PC-3 (cell line): ENCODE results near the gene ESYT2. TPM values are rescaled to one million over a fixed set of nuclear protein-coding genes. Genes with fewer than 3 reads are reported as not detected.
A peak's percentile ranks its signal among the peaks of the same experiment; 100 is the strongest.
"Not testable (repeated sequence)": the region's sequence is repeated elsewhere in the genome, so short reads cannot be mapped to it uniquely, and the experiment has no call there.

ENCODE experiments used
- ATAC-seq: fragments of 200-7000 bp; cut with Tn5 transposase; 2 replicates; pipeline ENCODE4 v1.9.1; 2020; ENCODE audit warnings: mild to moderate bottlenecking, moderate library complexity
- Bru-seq: library from RNA; stranded (reverse); fragments of 400-500 nt; gene quantifications from one replicate; lab custom pipeline; 2021; lab: Mats Ljungman, UMichigan
- BruChase-seq, 2 experiments: library from RNA; stranded (reverse); fragments of 400-500 nt; gene quantifications; one replicate each; lab custom pipeline; 2021; lab: Mats Ljungman, UMichigan
- BruUV-seq: library from RNA; stranded (reverse); fragments of 400-500 nt; replicated peaks from 2 replicates; lab custom pipeline; 2021; lab: Mats Ljungman, UMichigan
- CTCF ChIA-PET: fragments of 300-600 bp; sonication (Branson Sonifier 250); formaldehyde crosslinking; loops from one replicate; lab custom pipeline; 2022; ENCODE audit warnings: antibody characterized with exemption; lab: Charles Lee
- POLR2A ChIA-PET: fragments of 300-600 bp; sonication (Branson Sonifier 250); formaldehyde crosslinking; loops from one replicate; lab custom pipeline; 2022; ENCODE audit warnings: antibody characterized with exemption; ENCODE audit not compliant: unreplicated experiment; lab: Charles Lee
- DNase-seq: peaks from one replicate; pipeline ENCODE4 v3.0.0-alpha.2; 2015
- H2AFZ ChIP-seq: fragments of 300-600 bp; sonication (generic); 2 replicates; pipeline ENCODE4 v1.6.0; 2016; ENCODE audit warnings: antibody characterized with exemption, low read length
- H3F3A ChIP-seq: fragments of 300-600 bp; sonication (generic); one replicate; pipeline ENCODE4 v1.6.0; 2017; ENCODE audit warnings: antibody characterized with exemption, low read length, control low read depth, mild to moderate bottlenecking; ENCODE audit not compliant: unreplicated experiment
- H3K27ac ChIP-seq: fragments of 300-600 bp; sonication (generic); 2 replicates; pipeline ENCODE4 v1.5.1; 2016; ENCODE audit warnings: mild to moderate bottlenecking, low read length
- H3K27me3 ChIP-seq: fragments of 300-600 bp; sonication (generic); 2 replicates; pipeline ENCODE4 v1.6.1; 2016; ENCODE audit warnings: low read length, mixed read lengths
- H3K36me3 ChIP-seq: fragments of 300-600 bp; sonication (generic); 2 replicates; pipeline ENCODE4 v1.6.1; 2016; ENCODE audit warnings: low read depth, mixed run types, low read length, mixed read lengths
- H3K4me1 ChIP-seq: fragments of 300-600 bp; sonication (generic); 2 replicates; pipeline ENCODE4 v1.5.1; 2016; ENCODE audit warnings: low read length; ENCODE audit not compliant: insufficient read depth
- H3K4me2 ChIP-seq: fragments of 300-600 bp; sonication (generic); 2 replicates; pipeline ENCODE4 v1.6.0; 2016; ENCODE audit warnings: low read length
- H3K4me3 ChIP-seq: fragments of 300-600 bp; sonication (generic); 2 replicates; pipeline ENCODE4 v1.5.1; 2016; ENCODE audit warnings: mild to moderate bottlenecking, low read length, mixed read lengths
- H3K79me2 ChIP-seq: fragments of 300-600 bp; sonication (generic); 2 replicates; pipeline ENCODE4 v1.6.1; 2017; ENCODE audit warnings: low read length, mixed read lengths
- H3K9ac ChIP-seq: fragments of 300-600 bp; sonication (generic); 2 replicates; pipeline ENCODE4 v1.6.0; 2016; ENCODE audit warnings: mild to moderate bottlenecking, low read length
- H3K9me2 ChIP-seq: fragments of 300-600 bp; sonication (generic); replicated peaks from 2 replicates; pipeline ENCODE4 v1.6.1; 2016; ENCODE audit warnings: mixed run types, low read length, mixed read lengths
- H3K9me3 ChIP-seq: fragments of 300-600 bp; sonication (generic); 2 replicates; pipeline ENCODE4 v1.6.1; 2016; ENCODE audit warnings: low read length, mixed read lengths
- H4K20me1 ChIP-seq: fragments of 300-600 bp; sonication (generic); 2 replicates; pipeline ENCODE4 v1.6.1; 2016; ENCODE audit warnings: low read length, mixed read lengths
- EZH2 ChIP-seq: fragments of 300-600 bp; sonication (generic); IDR thresholded peaks from one replicate; pipeline ENCODE4 v1.6.1; 2017; ENCODE audit warnings: antibody characterized with exemption, mild to moderate bottlenecking, low read length; ENCODE audit not compliant: unreplicated experiment
- EZH2phosphoT487 ChIP-seq: fragments of 300-600 bp; sonication (generic); IDR thresholded peaks from 2 replicates; pipeline ENCODE4 v1.6.1; 2018; ENCODE audit warnings: mild to moderate bottlenecking, antibody characterized with exemption, low read length, borderline replicate concordance
- intact Hi-C: fragments of 100-400 bp; cut with micrococcal nuclease; formaldehyde crosslinking; loops from 2 replicates; pipeline ENCODE4 v1.9.0; 2023
- long read RNA-seq: library from polyadenylated mRNA; unstranded; transcript quantifications from one replicate; pipeline ENCODE4 v2.0.0, GENCODE V29; 2021; ENCODE audit not compliant: unreplicated experiment
- total RNA-seq: library from RNA; depleted of rRNA; stranded (reverse); fragments of >200 nt; gene quantifications from 2 replicates; pipeline ENCODE4 v1.2.3, GENCODE V29; 2014; rRNA removed
- TF ChIP-seq, protein P1 (sequence below): fragments of 300-600 bp; sonication (generic); conservative IDR thresholded peaks from 2 replicates; pipeline ENCODE4 v1.5.1; 2017; ENCODE audit warnings: antibody characterized with exemption, low read depth, mild to moderate bottlenecking, low read length

The ESYT2 gene, protein sequence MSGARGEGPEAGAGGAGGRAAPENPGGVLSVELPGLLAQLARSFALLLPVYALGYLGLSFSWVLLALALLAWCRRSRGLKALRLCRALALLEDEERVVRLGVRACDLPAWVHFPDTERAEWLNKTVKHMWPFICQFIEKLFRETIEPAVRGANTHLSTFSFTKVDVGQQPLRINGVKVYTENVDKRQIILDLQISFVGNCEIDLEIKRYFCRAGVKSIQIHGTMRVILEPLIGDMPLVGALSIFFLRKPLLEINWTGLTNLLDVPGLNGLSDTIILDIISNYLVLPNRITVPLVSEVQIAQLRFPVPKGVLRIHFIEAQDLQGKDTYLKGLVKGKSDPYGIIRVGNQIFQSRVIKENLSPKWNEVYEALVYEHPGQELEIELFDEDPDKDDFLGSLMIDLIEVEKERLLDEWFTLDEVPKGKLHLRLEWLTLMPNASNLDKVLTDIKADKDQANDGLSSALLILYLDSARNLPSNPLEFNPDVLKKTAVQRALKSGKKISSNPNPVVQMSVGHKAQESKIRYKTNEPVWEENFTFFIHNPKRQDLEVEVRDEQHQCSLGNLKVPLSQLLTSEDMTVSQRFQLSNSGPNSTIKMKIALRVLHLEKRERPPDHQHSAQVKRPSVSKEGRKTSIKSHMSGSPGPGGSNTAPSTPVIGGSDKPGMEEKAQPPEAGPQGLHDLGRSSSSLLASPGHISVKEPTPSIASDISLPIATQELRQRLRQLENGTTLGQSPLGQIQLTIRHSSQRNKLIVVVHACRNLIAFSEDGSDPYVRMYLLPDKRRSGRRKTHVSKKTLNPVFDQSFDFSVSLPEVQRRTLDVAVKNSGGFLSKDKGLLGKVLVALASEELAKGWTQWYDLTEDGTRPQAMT
- total RNA-seq (76.1 and 78.0 TPM in 2 replicates), Bru-seq, nascent RNA (percentile 93 among the genes with signal in this experiment), BruChase-seq, experiment 1, labeled RNA remaining after a 6-hour chase (percentile 86 among the genes with signal in this experiment), BruChase-seq, experiment 2, labeled RNA remaining after a 2-hour chase (percentile 93 among the genes with signal in this experiment)
- long read RNA-seq, full-length matches to known transcripts: 271 of 430 reads
- long read RNA-seq, partial matches to known transcripts: 49 of 430 reads
- long read RNA-seq, other reads (novel, unspliced or antisense): 110 of 430 reads

DNA sequence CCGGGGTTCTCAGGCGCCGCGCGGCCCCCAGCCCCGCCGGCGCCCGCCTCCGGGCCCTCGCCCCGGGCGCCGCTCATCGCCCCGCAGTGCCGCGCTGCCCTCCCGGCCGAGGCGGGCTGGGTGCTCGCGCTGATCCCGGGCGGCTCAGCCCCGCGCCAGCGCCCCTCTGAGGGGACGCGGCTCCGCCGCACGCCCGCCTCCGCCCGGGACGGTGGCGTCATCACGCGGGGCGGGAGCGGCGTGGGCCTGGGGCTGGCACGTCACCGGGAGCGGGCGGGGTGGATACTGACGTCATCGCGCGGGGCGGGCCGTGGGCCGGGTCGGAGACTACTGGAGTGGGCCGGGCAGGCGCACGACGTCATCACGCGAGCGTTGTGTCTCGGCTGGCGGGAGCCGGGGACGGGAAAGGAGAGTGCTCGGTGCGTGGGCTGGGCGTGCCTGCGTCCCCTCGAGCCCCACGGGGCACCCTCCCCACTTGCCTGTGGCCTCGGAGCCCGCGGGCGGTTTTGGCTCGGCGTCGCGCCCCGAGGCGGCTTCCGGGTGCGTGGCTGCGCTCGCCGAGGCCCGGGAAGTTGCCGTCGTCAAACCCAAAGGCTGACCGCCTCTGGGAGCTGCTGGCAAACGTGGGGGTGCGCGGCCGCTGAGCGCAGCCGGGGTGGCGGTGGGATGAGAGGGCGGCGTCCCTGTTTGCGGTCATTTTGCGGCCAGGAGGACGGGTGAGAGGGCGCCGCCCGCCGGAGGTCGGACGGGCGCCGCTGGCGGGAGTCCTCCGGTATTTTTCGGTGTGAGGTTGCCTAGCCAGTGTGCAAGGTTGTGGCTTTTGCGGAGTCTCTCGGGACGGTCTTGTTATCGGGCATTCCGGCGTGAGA lies at the start of gene ESYT2:
Gene ESYT2 (minus strand): TSS at position 168 of the 869 bp plus-strand sequence. CDS start 91 bp downstream, at position 77.
- Histone ChIP-seq H3F3A (no peaks in the 10 kb centered on the region), H3K4me2 (peak within 1 kb of the TSS; percentile 90), H3K9me2 (no peaks in the 10 kb centered on the region), H2AFZ (peak within 1 kb of the TSS; percentile 68), H3K27me3 (no peaks in the 10 kb centered on the region), H3K4me1 (peaks cover 17% of the 10 kb centered on the region), H3K4me3 (peak within 1 kb of the TSS; percentile 99), H3K27ac (peak within 1 kb of the TSS; percentile 81), H3K9me3 (no peaks in the 10 kb centered on the region), H3K79me2 (peaks cover 45% of the 10 kb centered on the region), H3K9ac (peak within 1 kb of the TSS; percentile 91), H3K36me3 (no peaks in the 10 kb centered on the region), H4K20me1 (peaks cover 15% of the 10 kb centered on the region)
- TSS peak; percentile 71 for BruUV-seq
- TF ChIP-seq EZH2 (no peak), EZH2phosphoT487 (0 out of 2 replicates have a peak, but pooled peaks have one; percentile 27)
- TF ChIP-seq, protein P1, sequence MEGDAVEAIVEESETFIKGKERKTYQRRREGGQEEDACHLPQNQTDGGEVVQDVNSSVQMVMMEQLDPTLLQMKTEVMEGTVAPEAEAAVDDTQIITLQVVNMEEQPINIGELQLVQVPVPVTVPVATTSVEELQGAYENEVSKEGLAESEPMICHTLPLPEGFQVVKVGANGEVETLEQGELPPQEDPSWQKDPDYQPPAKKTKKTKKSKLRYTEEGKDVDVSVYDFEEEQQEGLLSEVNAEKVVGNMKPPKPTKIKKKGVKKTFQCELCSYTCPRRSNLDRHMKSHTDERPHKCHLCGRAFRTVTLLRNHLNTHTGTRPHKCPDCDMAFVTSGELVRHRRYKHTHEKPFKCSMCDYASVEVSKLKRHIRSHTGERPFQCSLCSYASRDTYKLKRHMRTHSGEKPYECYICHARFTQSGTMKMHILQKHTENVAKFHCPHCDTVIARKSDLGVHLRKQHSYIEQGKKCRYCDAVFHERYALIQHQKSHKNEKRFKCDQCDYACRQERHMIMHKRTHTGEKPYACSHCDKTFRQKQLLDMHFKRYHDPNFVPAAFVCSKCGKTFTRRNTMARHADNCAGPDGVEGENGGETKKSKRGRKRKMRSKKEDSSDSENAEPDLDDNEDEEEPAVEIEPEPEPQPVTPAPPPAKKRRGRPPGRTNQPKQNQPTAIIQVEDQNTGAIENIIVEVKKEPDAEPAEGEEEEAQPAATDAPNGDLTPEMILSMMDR: peak; percentile 32; the same call in 1 of the 2 replicates
- ChIA-PET POLR2A (interaction anchor here (0.6 to 1.2 kb wide), 8 partner anchors 13 to 209 kb away, joined by 3 to 14 read pairs (median 5); no protein-coding TSS in a partner anchor), CTCF (interaction anchor here (0.8 kb wide), 1 partner anchor 29 kb away, joined by 4 read pairs; no protein-coding TSS in a partner anchor)
- peak; percentile 82 for ATAC-seq
- intact Hi-C loops: loop anchor here (1.0 to 2.0 kb wide), 4 partner anchors 11 to 47 kb away; partner anchors contain the start of gene DYNC2I1
- DNase-seq: peak; percentile 94

DNA sequence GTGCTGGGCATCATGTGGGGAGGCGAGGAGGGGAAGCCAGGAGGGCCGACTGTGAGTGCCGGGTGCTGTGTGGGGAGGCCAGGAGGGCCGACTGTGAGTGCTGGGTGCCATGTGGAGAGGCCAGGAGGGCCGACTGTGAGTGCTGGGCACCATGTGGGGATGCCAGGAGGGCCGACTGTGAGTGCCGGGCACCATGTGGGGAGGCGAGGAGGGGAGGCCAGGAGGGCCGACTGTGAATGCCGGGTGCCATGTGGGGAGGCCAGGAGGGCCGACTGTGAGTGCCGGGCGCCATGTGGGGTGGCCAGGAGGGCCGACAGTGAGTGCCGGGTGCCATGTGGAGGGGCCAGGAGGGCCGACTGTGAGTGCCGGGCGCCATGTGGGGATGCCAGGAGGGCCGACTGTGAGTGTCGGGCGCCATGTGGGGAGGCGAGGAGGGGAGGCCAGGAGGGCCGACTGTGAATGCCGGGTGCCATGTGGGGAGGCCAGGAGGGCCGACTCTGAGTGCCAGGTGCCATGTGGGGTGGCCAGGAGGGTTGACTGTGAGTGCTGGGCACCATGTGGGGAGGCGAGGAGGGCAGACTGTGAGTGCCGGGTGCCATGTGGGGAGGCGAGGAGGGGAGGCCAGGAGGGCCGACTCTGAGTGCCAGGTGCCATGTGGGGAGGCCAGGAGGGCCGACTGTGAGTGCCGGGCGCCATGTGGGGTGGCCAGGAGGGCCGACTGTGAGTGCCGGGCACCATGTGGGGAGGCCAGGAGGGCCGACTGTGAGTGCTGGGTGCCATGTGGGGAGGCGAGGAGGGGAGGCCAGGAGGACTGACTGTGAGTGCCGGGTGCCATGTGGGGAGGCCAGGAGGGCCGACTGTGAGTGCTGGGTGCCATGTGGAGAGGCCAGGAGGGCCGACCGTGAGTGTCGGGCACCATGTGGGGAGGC lies 49.1 kb upstream of the ESYT2 start:
- H3K27me3 ChIP-seq, H3K79me2 ChIP-seq, H3K36me3 ChIP-seq, H3K27ac ChIP-seq, H3K9ac ChIP-seq, DNase-seq, H3F3A ChIP-seq, H3K9me3 ChIP-seq, H3K9me2 ChIP-seq, intact Hi-C loops, H3K4me1 ChIP-seq, H2AFZ ChIP-seq, H4K20me1 ChIP-seq, ATAC-seq, CTCF ChIA-PET, H3K4me3 ChIP-seq, H3K4me2 ChIP-seq, POLR2A ChIA-PET, BruUV-seq: not testable (repeated sequence)
